GM12878 (cell line): ENCODE results near the gene PPP1R18. TPM values are rescaled to one million over a fixed set of nuclear protein-coding genes. Genes with fewer than 3 reads are reported as not detected.

Source experiments
- ATAC-seq: fragments of 200-7000 bp; cut with Tn5 transposase; 3 replicates; pipeline ENCODE4 v1.9.1; 2020; ENCODE audit warnings: mild to moderate bottlenecking, moderate library complexity
- BruUV-seq: library from RNA; stranded (reverse); fragments of 400-500 nt; replicated peaks from 2 replicates; lab custom pipeline; 2021; lab: Mats Ljungman, UMichigan
- CTCF ChIA-PET: fragments of 300-600 bp; sonication (Branson Sonifier 250); formaldehyde crosslinking; extraction: SDS; loops from one replicate; lab custom pipeline; 2021; ENCODE audit warnings: inconsistent platforms; lab: Yijun Ruan, JAX
- POLR2A ChIA-PET: fragments of 350-600 bp; formaldehyde crosslinking; extraction: SDS; loops from one replicate; lab custom pipeline; 2021; ENCODE audit warnings: inconsistent platforms; lab: Charles Lee
- RAD21 ChIA-PET: fragments of 300-600 bp; sonication (Branson Sonifier 250); formaldehyde crosslinking; loops from one replicate; lab custom pipeline; 2023; ENCODE audit warnings: antibody characterized with exemption; ENCODE audit not compliant: unreplicated experiment; lab: Charles Lee
- SMC1A ChIA-PET: fragments of 300-600 bp; sonication (Branson Sonifier 250); formaldehyde crosslinking; loops from one replicate; lab custom pipeline; 2023; ENCODE audit not compliant: unreplicated experiment, uncharacterized antibody; lab: Charles Lee
- DNase-seq: peaks from one replicate; pipeline ENCODE4 v3.0.0-alpha.2; 2011; ENCODE audit warnings: low read depth, low spot score
- FAIRE-seq: peaks from 3 replicates; lab custom pipeline; 2011; peaks lifted over from hg19 to GRCh38; lab: Jason Lieb, UNC
- H2AFZ ChIP-seq: 2 replicates; pipeline ENCODE4 v1.6.0; 2011; ENCODE audit warnings: low read depth, low read length, control low read depth; ENCODE audit not compliant: control insufficient read depth
- H3K27ac ChIP-seq: 2 replicates; pipeline ENCODE4 v1.5.1; 2011; ENCODE audit warnings: control low read depth; ENCODE audit not compliant: control insufficient read depth, insufficient read depth
- H3K27me3 ChIP-seq, 2 experiments: replicated peaks in 1 of 2; 2 replicates each; pipeline versions ENCODE4 v1.6.0 to v1.6.1; 2011; ENCODE audit warnings: low read length in 1 of 2; ENCODE audit not compliant: control insufficient read depth in 2 of 2, insufficient read depth in 2 of 2
- H3K36me3 ChIP-seq, 2 experiments: 2 replicates each; pipeline ENCODE4 v1.5.1; 2011; ENCODE audit warnings: low read length in 1 of 2; ENCODE audit not compliant: control insufficient read depth in 2 of 2, insufficient read depth in 2 of 2
- H3K4me1 ChIP-seq: 2 replicates; pipeline ENCODE4 v1.6.1; 2011; ENCODE audit warnings: mild to moderate bottlenecking, low read length, moderate library complexity, mixed read lengths; ENCODE audit not compliant: control insufficient read depth, insufficient read depth
- H3K4me2 ChIP-seq: 2 replicates; pipeline ENCODE4 v1.6.0; 2011; ENCODE audit warnings: control low read depth; ENCODE audit not compliant: control insufficient read depth, insufficient read depth
- H3K4me3 ChIP-seq: fragments of 200-600 bp; sonication (generic); 2 replicates; pipeline ENCODE4 v1.5.1; 2016
- H3K79me2 ChIP-seq: 2 replicates; pipeline ENCODE4 v1.6.0; 2011; ENCODE audit warnings: low read length; ENCODE audit not compliant: control insufficient read depth, insufficient read depth
- H3K9ac ChIP-seq: 2 replicates; pipeline ENCODE4 v1.8.0; 2011; ENCODE audit warnings: low read length, control low read depth, mixed read lengths; ENCODE audit not compliant: control insufficient read depth, insufficient read depth
- H3K9me3 ChIP-seq: replicated peaks from 3 replicates; pipeline ENCODE4 v1.5.1; 2011; ENCODE audit warnings: mild to moderate bottlenecking, low read length; ENCODE audit not compliant: control insufficient read depth, insufficient read depth
- H4K20me1 ChIP-seq: 2 replicates; pipeline ENCODE4 v1.6.0; 2011; ENCODE audit not compliant: control insufficient read depth, insufficient read depth
- ATF7 ChIP-seq: fragments of 450-650 bp; IDR thresholded peaks from 2 replicates; pipeline ENCODE4 v1.6.1; 2016; ENCODE audit warnings: low read depth, mild to moderate bottlenecking
- CREM ChIP-seq: IDR thresholded peaks from 2 replicates; pipeline ENCODE4 v1.6.1; 2014; ENCODE audit warnings: antibody characterized with exemption, low read depth
- SIX5 ChIP-seq: IDR thresholded peaks from 2 replicates; pipeline ENCODE4 v1.6.1; 2011; ENCODE audit warnings: mild to moderate bottlenecking, low read depth, low read length, moderate library complexity; ENCODE audit not compliant: severe bottlenecking
- TBL1XR1 ChIP-seq: IDR thresholded peaks from 2 replicates; pipeline ENCODE4 v1.6.1; 2012; ENCODE audit warnings: low read depth, low read length, improper control_type of control experiment
- WRNIP1 ChIP-seq: IDR thresholded peaks from 2 replicates; pipeline ENCODE4 v1.6.1; 2011; ENCODE audit warnings: low read depth, low read length, improper control_type of control experiment, borderline replicate concordance
- ZNF24 ChIP-seq: fragments of 450-650 bp; IDR thresholded peaks from 2 replicates; pipeline ENCODE4 v1.6.1; 2017; ENCODE audit warnings: antibody characterized with exemption, mild to moderate bottlenecking
- WGBS: methylation state at CpG from one replicate; pipeline ENCODE4 v1.1.6; 2016; ENCODE audit warnings: low lambda C conversion rate; ENCODE audit not compliant: insufficient replicate concordance, insufficient coverage; ENCODE audit errors: missing lambda C conversion rate; 5-methylcytosine and 5-hydroxymethylcytosine counted together
- in situ Hi-C: fragments of 300-500 bp; cut with MboI; formaldehyde crosslinking; loops from 9 replicates; pipeline ENCODE4 v1.14.3; 2018; ENCODE audit warnings: mixed read lengths
- intact Hi-C: fragments of 100-400 bp; cut with micrococcal nuclease; formaldehyde crosslinking; loops from one replicate; pipeline ENCODE4 v1.14.2; 2022; ENCODE audit not compliant: unreplicated experiment
- polyA plus RNA-seq, 11 experiments: library from polyadenylated mRNA; depleted of rRNA in 4 of 11; unstranded in 6 of 11; stranded (reverse) in 5 of 11; fragments of >200 nt; fragmentation: Nextera tagmentation in 4 of 11; fragmentation: Illumina TruSeq in 1 of 11; extraction: Ambion mirVana in 4 of 11; extraction: Trizol in 1 of 11; gene quantifications; 1 replicate in 1 of 11; 2 replicates in 10 of 11; pipeline versions ENCODE4 v1.2.1 to v1.2.3, GENCODE V29; 2011 to 2016; ENCODE audit warnings: inconsistent platforms in 2 of 11, missing spikeins in 2 of 11, low read depth in 1 of 11
- total RNA-seq, 4 experiments: library from RNA; depleted of rRNA in 3 of 4; stranded (reverse); fragments of >200 nt in 3 of 4; fragmentation: Illumina TruSeq in 1 of 4; extraction: Trizol in 1 of 4; gene quantifications; 2 replicates each; pipeline versions ENCODE4 v1.2.1 to v1.2.3, GENCODE V29; 2013 to 2021
- TF ChIP-seq, protein P1 (sequence below): IDR thresholded peaks from 2 replicates; pipeline ENCODE4 v1.6.1; 2012; ENCODE audit warnings: low read depth, low read length, improper control_type of control experiment
- TF ChIP-seq, protein P2 (sequence below): IDR thresholded peaks from 2 replicates; pipeline ENCODE4 v1.6.1; 2011; ENCODE audit warnings: low read depth, low read length, improper control_type of control experiment, borderline replicate concordance

PPP1R18 gene
- total and polyA plus RNA-seq, 10 of the 15 experiments (the other 5 are each of a cell fraction or from before 2014, with no cell fraction given): 21.0 to 119 (median 52.6) TPM

DNA sequence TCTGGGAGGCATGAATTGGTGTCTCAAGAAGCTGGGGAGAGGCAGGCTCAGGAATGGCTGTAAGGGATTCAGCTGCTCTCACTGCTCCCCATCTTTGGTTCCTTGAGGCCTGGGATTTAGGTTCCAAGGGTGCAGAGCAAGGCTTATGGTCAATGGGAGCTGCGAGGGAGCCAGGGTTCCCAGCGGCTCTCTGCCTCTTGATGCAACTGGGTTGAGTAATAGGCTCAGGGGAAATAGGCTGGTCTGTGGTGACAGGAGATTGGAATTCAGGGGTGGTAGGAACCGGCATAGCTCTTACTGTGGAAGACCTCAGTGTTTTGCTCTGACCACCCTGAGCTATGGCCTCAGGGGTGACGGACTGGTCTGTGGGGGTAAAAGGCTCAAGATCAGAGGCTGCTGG, 17.4 kb upstream of the PPP1R18 start:
- BruUV-seq: no TSS peak

DNA sequence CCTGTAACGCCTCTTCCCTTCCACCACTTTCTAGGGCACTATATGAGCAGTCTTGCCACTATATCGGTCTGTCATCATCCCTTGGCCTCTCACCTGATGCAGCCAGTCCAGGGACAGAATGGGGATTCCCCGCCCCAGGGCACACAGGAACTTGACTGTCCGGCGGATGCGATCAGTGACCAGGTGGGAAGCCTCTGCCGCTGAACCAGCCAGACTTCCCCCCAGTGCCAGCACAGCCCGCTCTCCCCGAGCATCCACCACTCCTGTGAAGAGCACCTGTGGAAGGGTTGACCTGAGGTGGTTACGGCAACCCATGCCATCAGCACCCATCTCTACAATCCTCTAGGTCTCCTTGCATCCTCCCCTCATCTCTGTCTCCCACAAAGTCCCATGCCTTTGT, 16.6 kb upstream of the PPP1R18 start:
- no TSS peak for BruUV-seq
- Histone ChIP-seq H2AFZ (no peak overlapping the region), H3K27ac (no peak overlapping the region), H3K4me1 (0 out of 2 replicates have a peak, but pooled peaks cover 6% of the 10 kb centered on the region), H3K36me3 (peaks cover 2 to 18% of the 10 kb centered on the region in 2 experiments), H4K20me1 (no peaks in the 10 kb centered on the region), H3K79me2 (no peaks in the 10 kb centered on the region), H3K4me3 (no peak overlapping the region), H3K9me3 (no peaks in the 10 kb centered on the region), H3K9ac (no peak overlapping the region), H3K4me2 (no peak overlapping the region), H3K27me3 (no peaks in the 10 kb centered on the region)
- ChIA-PET CTCF (interaction anchor here (3.0 kb wide), 1 partner anchor 12 kb away, joined by 7 read pairs; the partner anchor contains the start of gene NRM), POLR2A (interaction anchor here (0.9 to 1.5 kb wide), 2 partner anchors 9 to 465 kb away, joined by 4 read pairs; no protein-coding TSS in a partner anchor), RAD21 (no interaction called here), SMC1A (interaction anchor here (1.6 kb wide), 1 partner anchor 13 kb away, joined by 3 read pairs; no protein-coding TSS in a partner anchor)
- 97% methylated on average over 10 of the region's 10 CpGs for WGBS
- in situ Hi-C loops: no loop called here
- TF ChIP-seq ZNF24 (no peak), WRNIP1 (no peak), TBL1XR1 (no peak), CREM (no peak), SIX5 (no peak)
- TF ChIP-seq, protein P1, sequence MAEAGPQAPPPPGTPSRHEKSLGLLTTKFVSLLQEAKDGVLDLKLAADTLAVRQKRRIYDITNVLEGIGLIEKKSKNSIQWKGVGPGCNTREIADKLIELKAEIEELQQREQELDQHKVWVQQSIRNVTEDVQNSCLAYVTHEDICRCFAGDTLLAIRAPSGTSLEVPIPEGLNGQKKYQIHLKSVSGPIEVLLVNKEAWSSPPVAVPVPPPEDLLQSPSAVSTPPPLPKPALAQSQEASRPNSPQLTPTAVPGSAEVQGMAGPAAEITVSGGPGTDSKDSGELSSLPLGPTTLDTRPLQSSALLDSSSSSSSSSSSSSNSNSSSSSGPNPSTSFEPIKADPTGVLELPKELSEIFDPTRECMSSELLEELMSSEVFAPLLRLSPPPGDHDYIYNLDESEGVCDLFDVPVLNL: no peak
- TF ChIP-seq, protein P2, sequence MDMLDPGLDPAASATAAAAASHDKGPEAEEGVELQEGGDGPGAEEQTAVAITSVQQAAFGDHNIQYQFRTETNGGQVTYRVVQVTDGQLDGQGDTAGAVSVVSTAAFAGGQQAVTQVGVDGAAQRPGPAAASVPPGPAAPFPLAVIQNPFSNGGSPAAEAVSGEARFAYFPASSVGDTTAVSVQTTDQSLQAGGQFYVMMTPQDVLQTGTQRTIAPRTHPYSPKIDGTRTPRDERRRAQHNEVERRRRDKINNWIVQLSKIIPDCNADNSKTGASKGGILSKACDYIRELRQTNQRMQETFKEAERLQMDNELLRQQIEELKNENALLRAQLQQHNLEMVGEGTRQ: no peak
- FAIRE-seq (no peak), ATAC-seq (no peak), DNase-seq (no peak)
- intact Hi-C loops: no loop called here

More for the DNA sequence above, 17.4 kb upstream of the PPP1R18 start:
- H4K20me1 ChIP-seq: no peaks in the 10 kb centered on the region
- ChIA-PET CTCF (interaction anchor here (0.7 to 3.0 kb wide), 4 partner anchors 11 to 162 kb away, joined by 3 to 7 read pairs (median 3); partner anchors contain the start of gene NRM), SMC1A (interaction anchor here (0.9 to 1.6 kb wide), 3 partner anchors 9 to 12 kb away, joined by 3 read pairs; no protein-coding TSS in a partner anchor), RAD21 (interaction anchor here (1.5 kb wide), 1 partner anchor 8 kb away, joined by 3 read pairs; no protein-coding TSS in a partner anchor), POLR2A (interaction anchor here (0.5 to 2.1 kb wide), 4 partner anchors 9 to 334 kb away, joined by 3 to 9 read pairs (median 4); partner anchors contain the start of gene NRM)
- TF ChIP-seq ATF7: no peak
- DNase-seq (no peak), FAIRE-seq (no peak), ATAC-seq (no peak)
- peaks cover 2 to 18% of the 10 kb centered on the region in 2 experiments for H3K36me3 ChIP-seq
- H2AFZ ChIP-seq: no peak overlapping the region
- intact Hi-C loops (no loop called here), in situ Hi-C loops (no loop called here)
- no peak overlapping the region for H3K4me3 ChIP-seq
- WGBS: 96% methylated on average over 4 of the region's 4 CpGs
- H3K27me3 ChIP-seq: no peaks in the 10 kb centered on the region
- H3K27ac ChIP-seq: no peak overlapping the region
- H3K9ac ChIP-seq: no peak overlapping the region
- no peaks in the 10 kb centered on the region for H3K9me3 ChIP-seq
- no peaks in the 10 kb centered on the region for H3K79me2 ChIP-seq
- no peak overlapping the region for H3K4me2 ChIP-seq
- 0 out of 2 replicates have a peak, but pooled peaks cover 6% of the 10 kb centered on the region for H3K4me1 ChIP-seq
